GM18526 (cell line): ENCODE measurements around the gene CYP4F22.

Experiments
- POLR2A ChIP-seq: IDR thresholded peaks from 3 replicates; pipeline ENCODE4 v1.6.1; 2011; ENCODE audit not compliant: insufficient read length; ENCODE audit errors: extremely low read depth

The CYP4F22 gene

GRCh38 chr19:15508035-15508710 lies at the start of gene CYP4F22:
Gene CYP4F22, plus strand, starts transcription at chr19:15508525. Its CDS starts 16,812 bp downstream, at chr19:15525337.
- TF ChIP-seq POLR2A, result no peak

GRCh38 chr19:15461694-15462093 lies 46.6 kb upstream of the CYP4F22 start:
- TF ChIP-seq POLR2A, result no peak

GRCh38 chr19:15463861-15464371 lies 44.4 kb upstream of the CYP4F22 start:
- peak; percentile 77 for TF ChIP-seq POLR2A

- peak; percentile 81 for TF ChIP-seq POLR2A
Measured at GRCh38 chr19:15464394-15465385, 43.6 kb upstream of the CYP4F22 start, which contains the start of gene RASAL3. Gene RASAL3, minus strand, starts transcription at chr19:15464544. Its CDS starts 186 bp downstream, at chr19:15464358.

GRCh38 chr19:15466851-15467733 lies 41.2 kb upstream of the CYP4F22 start:
- TF ChIP-seq POLR2A, result no peak

GRCh38 chr19:15467734-15468214 lies 40.6 kb upstream of the CYP4F22 start:
- TF ChIP-seq POLR2A, result no peak

GRCh38 chr19:15468675-15469512 lies 39.4 kb upstream of the CYP4F22 start:
- no peak for TF ChIP-seq POLR2A

GRCh38 chr19:15469513-15470297 lies 38.6 kb upstream of the CYP4F22 start:
- TF ChIP-seq POLR2A, result no peak

- no peak for TF ChIP-seq POLR2A
Measured at GRCh38 chr19:15471639-15472101, 36.7 kb upstream of the CYP4F22 start.

GRCh38 chr19:15475169-15475568 lies 33.2 kb upstream of the CYP4F22 start:
- no peak for TF ChIP-seq POLR2A

- no peak for TF ChIP-seq POLR2A
Measured at GRCh38 chr19:15475611-15476010, 32.7 kb upstream of the CYP4F22 start.

GRCh38 chr19:15476325-15476724 lies 32.0 kb upstream of the CYP4F22 start:
- TF ChIP-seq POLR2A, result no peak
